OCI-LY7 (cell line): ENCODE data around the gene GRIA1.

Experiments
- CTCF ChIP-seq: fragments of 200-600 bp; sonication (generic); conservative IDR thresholded peaks from 2 replicates; pipeline ENCODE4 v1.5.1; 2014; ENCODE audit warnings: mild to moderate bottlenecking, antibody characterized with exemption, low read length, moderate library complexity, mixed read lengths
- EZH2phosphoT487 ChIP-seq: fragments of 200-600 bp; sonication (generic); IDR thresholded peaks from 2 replicates; pipeline ENCODE4 v1.6.1; 2018; ENCODE audit warnings: low read depth, borderline replicate concordance, mild to moderate bottlenecking, mixed run types, antibody characterized with exemption, low read length, moderate library complexity, mixed read lengths

DNA sequence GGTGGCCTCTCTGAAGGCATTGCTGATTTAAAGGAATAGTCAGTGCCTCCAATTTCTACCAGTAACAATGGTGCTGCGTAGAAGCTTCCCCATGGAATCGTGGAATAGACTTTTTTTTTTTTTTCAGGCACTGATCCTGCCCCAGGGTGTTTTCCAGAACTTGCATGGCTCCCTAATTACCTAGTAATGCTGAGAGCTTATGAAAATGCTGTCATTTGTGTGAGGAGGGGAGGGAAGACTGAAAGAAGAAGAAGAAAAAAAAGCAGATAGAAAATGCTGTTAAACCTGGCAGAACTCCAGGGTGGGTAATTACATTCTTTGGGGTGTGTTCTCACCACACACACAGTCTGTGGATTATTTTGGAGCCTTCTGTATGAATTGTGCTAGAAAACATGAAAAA is 4.8 kb upstream of the GRIA1 start:
- TF ChIP-seq CTCF (no peak), EZH2phosphoT487 (no peak)
